Lower leg skin (tissue), 4 donors: Measurements from ENCODE around the gene TDRD7. TPM values are rescaled to one million over a fixed set of nuclear protein-coding genes. Genes with fewer than 3 reads are reported as not detected.

Experiments
- DNase-seq, 2 donors: peaks; one replicate each; pipeline ENCODE4 v3.0.0-alpha.2; 2019; ENCODE audit warnings: low spot score in 2 of 2
- H3K4me3 ChIP-seq: fragments of 200-600 bp; sonication (generic); 2 replicates; pipeline ENCODE4 v1.5.1; 2017; ENCODE audit warnings: mild to moderate bottlenecking, low read depth; ENCODE audit not compliant: poor library complexity, severe bottlenecking
- CTCF ChIP-seq, 3 donors: fragments of 450-650 bp; IDR thresholded peaks; one replicate each; pipeline ENCODE4 v1.5.1; 2016; ENCODE audit warnings: antibody characterized with exemption in 3 of 3, mild to moderate bottlenecking in 3 of 3, moderate library complexity in 2 of 3
- POLR2A ChIP-seq, 2 donors: fragments of 450-650 bp; IDR thresholded peaks; one replicate each; pipeline ENCODE4 v1.6.1; 2016 to 2017; ENCODE audit warnings: antibody characterized with exemption in 2 of 2, mild to moderate bottlenecking in 1 of 2, moderate library complexity in 1 of 2
- WGBS, 2 donors: methylation state at CpG; one replicate each; pipeline ENCODE4 v1.1.5; 2018; 5-methylcytosine and 5-hydroxymethylcytosine counted together
- intact Hi-C: fragments of 100-400 bp; cut with DNase I; formaldehyde crosslinking; loops from one replicate; pipeline ENCODE4 v1.15.0; 2023; ENCODE audit warnings: low total_unique reads
- total RNA-seq, 4 donors: library from RNA; depleted of rRNA; stranded (reverse); fragments of >200 nt; gene quantifications; one replicate each; pipeline ENCODE4 v1.1.0, GENCODE V29; 2016

The TDRD7 gene
- total RNA-seq, 4 donors from 2014 or later: 3.6 to 8.2 (median 6.4) TPM

- DNase-seq: no peak
- TF ChIP-seq POLR2A (IDR thresholded peaks at IDR 0.05): no peak
- no peak overlapping the region for H3K4me3 ChIP-seq
- 52 to 58% methylated on average over 3 of the region's 3 CpGs for WGBS, 2 donors
- intact Hi-C loops: no loop called here
Measured at GRCh38 chr9:97478301-97478981, 66.5 kb downstream of the TDRD7 start.

- intact Hi-C loops: no loop called here
- H3K4me3 ChIP-seq: no peak overlapping the region
- no peak for DNase-seq
- WGBS, 2 donors: 73 to 76% methylated on average over 5 of the region's 5 CpGs
- TF ChIP-seq POLR2A (IDR thresholded peaks at IDR 0.05) (no peak), CTCF (IDR thresholded peaks at IDR 0.05) (no peak)
Measured at GRCh38 chr9:97479496-97480159, 67.7 kb downstream of the TDRD7 start.

GRCh38 chr9:97480174-97480573, 68.3 kb downstream of the TDRD7 start:
- H3K4me3 ChIP-seq: no peak overlapping the region
- intact Hi-C loops: no loop called here
- WGBS, 2 donors: 54 to 58% methylated on average over 1 of the region's 1 CpG
- no peak for TF ChIP-seq POLR2A (IDR thresholded peaks at IDR 0.05)
- no peak for TF ChIP-seq CTCF (IDR thresholded peaks at IDR 0.05)
- no peak for DNase-seq

- WGBS, 2 donors: 90 to 96% methylated on average over 1 of the region's 1 CpG
- TF ChIP-seq CTCF (IDR thresholded peaks at IDR 0.05) (no peak), POLR2A (IDR thresholded peaks at IDR 0.05) (no peak)
- no peak overlapping the region for H3K4me3 ChIP-seq
- intact Hi-C loops: no loop called here
- no peak for DNase-seq
Measured at GRCh38 chr9:97480749-97481148, 68.9 kb downstream of the TDRD7 start.

- DNase-seq: no peak
- H3K4me3 ChIP-seq: no peak overlapping the region
- 89 to 95% methylated on average over 1 of the region's 1 CpG for WGBS, 2 donors
- no peak for TF ChIP-seq CTCF (IDR thresholded peaks at IDR 0.05)
- no peak for TF ChIP-seq POLR2A (IDR thresholded peaks at IDR 0.05)
- intact Hi-C loops: no loop called here
Measured at GRCh38 chr9:97484134-97484533, 72.2 kb downstream of the TDRD7 start.

GRCh38 chr9:97487107-97487506, 75.2 kb downstream of the TDRD7 start:
- H3K4me3 ChIP-seq: no peak overlapping the region
- TF ChIP-seq CTCF (IDR thresholded peaks at IDR 0.05): no peak
- no peak for TF ChIP-seq POLR2A (IDR thresholded peaks at IDR 0.05)
- intact Hi-C loops: no loop called here
- 87 to 92% methylated on average over 2 of the region's 2 CpGs for WGBS, 2 donors
- no peak for DNase-seq
